ENCODE results near the gene SEPTIN7. TPM values are rescaled to one million over a fixed set of nuclear protein-coding genes. Genes with fewer than 3 reads are reported as not detected.

The SEPTIN7 gene
- total RNA-seq, 1 donor, result 351 TPM

GRCh38 chr7:35816514-35816913 is 15.7 kb downstream of the SEPTIN7 start:
- DNase-seq (ENCODE audit: low read depth), result no peak
- no peak for TF ChIP-seq CTCF (IDR thresholded peaks at IDR 0.05; ENCODE audit: insufficient read depth, low read length)
- H3K4me3 ChIP-seq (ENCODE audit: low read depth, low read length), result no peak overlapping the region

- TF ChIP-seq CTCF (IDR thresholded peaks at IDR 0.05; ENCODE audit: insufficient read depth, low read length), result no peak
- no peak for DNase-seq (ENCODE audit: low read depth)
These were observed 16.3 kb downstream of the SEPTIN7 start for GRCh38 chr7:35817181-35817580.

DNA sequence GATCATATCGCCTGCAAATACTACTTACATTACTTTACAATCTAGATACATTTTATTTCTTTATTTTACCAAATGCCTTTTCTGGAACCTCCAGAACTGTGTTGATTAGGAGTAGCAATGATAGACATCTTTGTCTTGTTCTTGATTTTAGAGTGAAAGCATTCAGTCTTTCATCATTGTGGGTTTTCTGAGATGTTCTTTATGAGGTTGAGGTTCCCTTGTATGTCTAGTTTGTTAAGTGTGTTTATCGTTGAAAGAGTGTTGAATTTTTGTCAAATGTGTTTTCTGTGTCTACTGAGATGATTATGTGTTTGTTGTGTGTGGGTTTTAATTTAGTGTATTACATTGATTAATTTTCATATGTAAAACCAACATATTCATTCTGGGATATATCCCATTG is 17.1 kb downstream of the SEPTIN7 start:
- no peak overlapping the region for H3K4me3 ChIP-seq (ENCODE audit: low read depth, low read length)
- no peak for DNase-seq (ENCODE audit: low read depth)
- TF ChIP-seq CTCF (IDR thresholded peaks at IDR 0.05; ENCODE audit: insufficient read depth, low read length), result no peak

More at GRCh38 chr7:35817181-35817580, 16.3 kb downstream of the SEPTIN7 start:
- H3K4me3 ChIP-seq (ENCODE audit: low read depth, low read length), result no peak overlapping the region

DNA sequence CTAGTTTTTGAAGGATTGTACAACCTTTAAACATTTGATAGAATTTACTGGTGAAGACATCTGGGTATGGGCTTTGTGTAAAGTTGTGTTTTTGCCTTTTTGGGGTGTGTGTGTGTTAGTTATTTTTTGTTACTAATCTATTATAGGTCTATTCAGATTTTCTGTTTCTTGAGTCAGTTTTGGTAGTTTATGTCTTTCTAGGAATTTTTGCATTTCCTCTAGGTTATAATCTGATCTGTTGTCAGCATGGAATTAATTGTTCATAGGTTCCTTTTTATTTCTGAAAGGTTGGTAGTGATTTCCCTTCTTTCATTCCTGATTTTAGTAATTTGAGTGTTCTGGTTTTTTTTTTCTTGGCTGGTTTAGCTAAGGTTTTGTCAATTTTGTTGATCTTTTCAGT is 17.7 kb downstream of the SEPTIN7 start:
- no peak for TF ChIP-seq CTCF (IDR thresholded peaks at IDR 0.05; ENCODE audit: insufficient read depth, low read length)
- H3K4me3 ChIP-seq (ENCODE audit: low read depth, low read length), result no peak overlapping the region
- DNase-seq (ENCODE audit: low read depth), result no peak

DNA sequence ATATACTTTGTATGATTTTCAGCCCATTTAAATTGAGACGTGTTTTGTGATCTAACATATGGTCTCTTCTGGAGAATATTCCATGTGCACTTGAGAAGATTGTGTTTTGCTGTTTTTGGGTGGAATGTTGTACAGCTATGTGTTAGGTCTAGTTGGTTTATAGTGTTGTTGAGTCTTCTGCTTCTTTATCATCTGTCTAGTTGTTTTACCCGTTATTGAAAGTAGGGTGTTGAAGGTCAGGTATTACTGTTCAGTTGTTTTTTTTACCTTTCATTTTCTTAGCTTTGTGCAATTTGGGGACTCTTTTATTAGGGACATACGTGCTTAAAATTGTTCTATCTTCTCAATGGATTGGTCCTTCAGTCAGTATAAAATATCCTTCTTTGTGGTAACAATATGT is 18.5 kb downstream of the SEPTIN7 start:
- no peak for DNase-seq (ENCODE audit: low read depth)
- no peak for TF ChIP-seq CTCF (IDR thresholded peaks at IDR 0.05; ENCODE audit: insufficient read depth, low read length)
- no peak overlapping the region for H3K4me3 ChIP-seq (ENCODE audit: low read depth, low read length)

- TF ChIP-seq CTCF (IDR thresholded peaks at IDR 0.05; ENCODE audit: insufficient read depth, low read length), result no peak
- no peak overlapping the region for H3K4me3 ChIP-seq (ENCODE audit: low read depth, low read length)
- no peak for DNase-seq (ENCODE audit: low read depth)
These were observed 19.3 kb downstream of the SEPTIN7 start for GRCh38 chr7:35819954-35820703.

- DNase-seq (ENCODE audit: low read depth), result no peak
These were observed 20.0 kb downstream of the SEPTIN7 start for GRCh38 chr7:35820858-35821257.

More at GRCh38 chr7:35820858-35821257, 20.0 kb downstream of the SEPTIN7 start:
- H3K4me3 ChIP-seq (ENCODE audit: low read depth, low read length), result no peak overlapping the region
- TF ChIP-seq CTCF (IDR thresholded peaks at IDR 0.05; ENCODE audit: insufficient read depth, low read length), result no peak
